GM21717 (cell line): ENCODE measurements around the gene TRIM50.
"Not testable (repeated sequence)": the region's sequence is repeated elsewhere in the genome, so short reads cannot be mapped to it uniquely, and the experiment has no call there.

Experiments used
- ATAC-seq: cut with Tn5 transposase; IDR thresholded peaks from one replicate; pipeline ENCODE4 v1.9.1; 2021; ENCODE audit warnings: mild to moderate bottlenecking, moderate library complexity; ENCODE audit not compliant: unreplicated experiment

The TRIM50 gene

DNA sequence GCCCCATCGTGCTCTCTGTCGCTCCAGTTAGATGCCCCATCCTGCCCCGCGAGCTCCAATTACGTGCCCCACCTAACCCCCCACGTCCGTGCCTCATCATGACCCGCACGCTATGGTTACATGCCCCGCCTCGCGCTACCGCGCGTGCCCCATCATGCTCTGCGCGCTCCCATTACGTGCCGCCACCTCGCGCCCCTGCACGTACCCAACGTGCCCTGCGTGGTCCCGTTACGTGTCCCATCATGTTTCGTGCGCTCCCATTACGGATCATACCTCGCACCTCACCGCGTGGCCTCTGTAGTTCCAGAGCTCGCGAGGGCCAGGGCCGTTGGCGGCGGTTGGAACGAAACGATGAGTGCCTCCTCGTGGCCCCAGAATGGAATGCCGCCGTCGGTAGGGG, at the start of gene TRIM50, which contains the start of gene FKBP6:
TRIM50 (minus strand) TSS at position 161 of the 400 bp plus-strand sequence. CDS start 3,295 bp downstream, outside the sequence.
FKBP6 (plus strand) TSS at position 240 of the 400 bp plus-strand sequence. CDS start 268 bp downstream, outside the sequence.
- not testable (repeated sequence) for ATAC-seq

GRCh38 chr7:73376671-73377412, 49.0 kb upstream of the TRIM50 start:
- no peak for ATAC-seq

DNA sequence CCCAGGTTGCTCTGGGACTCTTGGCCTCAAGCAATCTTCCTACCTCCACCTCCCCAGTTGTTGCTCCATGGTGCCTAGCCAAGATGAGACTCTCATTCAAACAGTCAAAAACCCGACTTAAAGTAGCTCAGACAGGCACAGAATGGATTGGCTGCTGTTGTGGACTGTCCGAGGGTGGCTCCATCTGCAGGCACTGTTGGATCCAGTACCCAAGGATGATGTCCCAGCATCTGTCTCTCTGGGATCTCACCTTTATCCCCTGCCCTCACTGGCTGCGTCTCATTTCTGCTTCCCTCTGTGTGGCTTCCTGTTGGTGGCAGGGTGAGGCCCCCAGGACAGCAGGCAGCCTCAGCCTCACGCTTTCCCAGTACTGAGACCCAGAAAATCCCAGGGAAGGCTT, 48.4 kb upstream of the TRIM50 start:
- ATAC-seq: not testable (repeated sequence)

DNA sequence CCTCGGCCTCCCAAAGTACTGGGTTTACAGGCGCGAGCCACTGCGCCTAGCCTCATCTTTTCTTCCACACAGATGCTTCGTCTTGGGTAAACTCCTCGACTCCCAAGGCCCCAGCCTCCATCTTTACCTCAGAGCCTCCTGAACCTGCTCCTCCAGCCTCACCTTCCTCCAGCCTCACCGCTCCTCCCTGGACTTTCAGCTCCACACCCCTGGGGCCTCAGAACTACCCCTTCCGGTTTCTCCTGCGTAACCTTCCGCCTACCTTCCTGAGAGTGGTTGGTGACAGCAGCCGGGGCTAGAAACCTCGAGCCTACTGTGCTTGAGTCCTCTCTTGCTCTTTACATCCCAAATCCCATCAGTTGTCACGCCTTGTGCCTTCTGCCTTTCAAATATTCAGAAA, 45.9 kb upstream of the TRIM50 start:
- ATAC-seq: no peak

- ATAC-seq: no peak
Observed at GRCh38 chr7:73369622-73370021, 41.7 kb upstream of the TRIM50 start.

DNA sequence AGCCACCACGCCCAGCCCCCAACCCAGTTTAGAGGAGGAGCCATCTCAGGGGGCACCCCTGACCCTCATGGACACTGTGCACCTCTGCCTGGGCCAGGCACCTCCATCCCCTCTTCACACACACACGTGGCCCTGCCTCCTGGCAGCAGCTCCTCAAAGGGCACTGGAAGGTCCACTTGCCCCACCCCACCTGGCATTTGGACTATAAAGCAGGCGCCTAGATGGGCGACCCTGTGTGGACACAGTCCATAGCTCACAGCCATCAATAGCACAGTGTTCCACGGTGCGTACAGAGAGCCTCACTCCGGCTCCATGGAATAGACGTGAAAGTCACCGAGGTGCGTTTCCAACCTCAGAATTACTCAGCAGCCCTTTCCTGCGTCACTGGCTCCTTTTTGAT, 41.1 kb upstream of the TRIM50 start:
- no peak for ATAC-seq

GRCh38 chr7:73366990-73367389, 39.1 kb upstream of the TRIM50 start:
- no peak for ATAC-seq

DNA sequence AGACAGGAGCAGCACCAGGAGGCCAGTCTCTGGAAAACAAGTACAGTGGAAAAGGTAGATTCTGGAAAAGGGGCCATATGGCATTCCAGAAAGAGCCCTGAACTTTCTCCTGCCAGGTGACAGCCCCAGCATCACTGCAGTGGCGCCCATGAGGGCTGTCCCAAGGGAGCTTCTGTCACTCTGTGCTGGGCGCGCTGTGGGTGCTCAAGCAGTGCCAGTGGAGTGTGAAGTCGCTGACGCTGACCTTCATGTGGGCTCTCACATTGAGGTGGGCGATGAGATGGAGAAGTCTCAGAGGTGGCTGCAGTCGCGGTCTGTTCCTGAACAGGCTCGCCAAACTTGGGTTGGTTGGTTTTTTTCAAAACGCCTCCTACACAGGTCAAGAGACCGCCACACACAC, 38.2 kb upstream of the TRIM50 start:
- ATAC-seq: no peak

DNA sequence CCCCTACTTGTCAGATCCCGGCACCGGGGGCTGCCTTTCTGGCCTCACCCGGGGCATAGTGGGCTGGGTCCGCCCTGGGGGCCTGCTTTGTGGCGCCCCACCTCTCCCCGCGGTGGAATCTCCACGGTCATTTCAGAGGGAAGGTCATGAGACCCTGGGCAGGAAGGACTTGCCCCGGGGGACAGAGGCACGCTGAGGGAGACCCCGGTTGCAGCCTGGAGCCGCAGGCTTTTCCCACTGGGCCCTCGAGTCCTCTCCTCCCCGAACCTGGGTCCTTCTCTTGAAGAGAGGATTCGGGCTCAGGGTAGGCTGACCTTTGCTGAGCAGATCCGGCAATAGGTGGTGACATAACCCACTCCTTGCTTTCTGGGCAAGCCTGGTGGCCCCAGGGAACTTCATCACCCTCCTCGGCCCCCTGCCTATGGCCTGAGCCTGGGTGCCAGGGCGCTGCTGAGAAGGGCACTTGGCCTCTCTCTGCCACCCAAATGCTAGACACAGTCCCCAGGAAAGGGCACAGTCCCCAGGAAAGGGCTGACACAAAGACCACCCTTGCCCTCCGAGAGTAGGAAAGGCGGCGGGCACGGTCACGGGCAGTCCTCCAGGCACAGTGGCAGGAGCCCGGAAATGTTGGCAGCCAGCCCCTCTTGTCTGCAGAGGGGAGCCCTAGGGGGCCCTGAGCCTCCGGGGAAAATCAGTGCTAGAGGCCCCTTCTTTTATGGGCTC, 36.3 kb upstream of the TRIM50 start:
- no peak for ATAC-seq

- ATAC-seq: no peak
Observed at GRCh38 chr7:73363225-73364005, 35.5 kb upstream of the TRIM50 start.

- ATAC-seq: not testable (repeated sequence)
Observed at GRCh38 chr7:73360590-73360989, 32.7 kb upstream of the TRIM50 start.

- ATAC-seq: no peak
Observed at GRCh38 chr7:73359746-73360375, 32.0 kb upstream of the TRIM50 start.

- ATAC-seq: no peak
Observed at GRCh38 chr7:73359306-73359705, 31.4 kb upstream of the TRIM50 start.

DNA sequence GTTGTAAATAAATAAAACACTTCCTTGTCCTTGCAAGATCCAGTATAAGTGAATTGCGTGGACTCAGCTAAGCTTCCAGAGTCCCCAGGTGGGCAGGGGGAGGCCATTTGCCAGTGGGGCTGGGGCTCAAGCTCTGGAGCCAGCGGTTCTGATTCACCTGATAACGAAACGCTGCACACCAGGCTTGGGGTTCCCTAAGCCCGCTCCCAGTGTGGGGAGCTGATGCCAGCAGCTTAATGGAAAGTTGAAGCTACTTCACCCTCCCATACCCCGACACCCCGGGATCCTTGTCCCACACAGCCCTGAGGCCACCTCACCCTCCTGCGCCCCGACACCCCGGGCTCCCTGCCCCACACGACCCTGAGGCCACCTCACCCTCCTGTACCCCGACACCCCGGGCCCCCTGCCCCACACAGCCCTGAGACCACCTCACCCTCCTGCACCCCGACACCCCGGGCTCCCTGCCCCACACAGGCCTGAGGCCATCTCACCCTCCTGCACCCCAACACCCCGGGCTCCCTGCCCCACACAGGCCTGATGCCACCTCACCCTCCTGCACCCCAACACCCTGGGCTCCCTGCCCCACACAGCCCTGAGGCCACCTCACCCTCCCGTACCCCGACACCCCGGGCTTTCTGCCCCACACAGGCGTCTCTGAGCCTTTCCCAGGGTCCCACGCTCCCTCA, 30.9 kb upstream of the TRIM50 start:
- no peak for ATAC-seq

- ATAC-seq: no peak
Observed at GRCh38 chr7:73356159-73356558, 28.3 kb upstream of the TRIM50 start.

DNA sequence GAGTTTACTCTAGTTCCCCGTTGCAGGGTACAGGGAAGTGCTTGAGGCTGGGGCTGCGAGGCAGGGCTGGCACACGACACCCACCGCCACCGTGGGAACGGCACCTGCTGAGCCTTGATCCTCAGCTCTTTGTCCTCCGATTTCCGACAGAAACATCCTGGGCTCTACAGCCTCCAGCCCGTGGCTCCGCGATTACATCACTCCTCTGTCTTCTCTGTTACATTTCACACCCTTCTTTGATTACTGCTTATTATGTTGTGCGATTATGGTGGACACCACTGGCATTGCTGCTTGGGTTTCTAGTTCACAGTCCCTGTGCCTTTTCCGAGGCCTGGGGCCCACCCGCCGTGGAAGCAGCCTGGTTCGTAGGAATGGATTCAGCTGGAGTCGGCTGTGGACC, 26.9 kb upstream of the TRIM50 start:
- ATAC-seq: no peak

DNA sequence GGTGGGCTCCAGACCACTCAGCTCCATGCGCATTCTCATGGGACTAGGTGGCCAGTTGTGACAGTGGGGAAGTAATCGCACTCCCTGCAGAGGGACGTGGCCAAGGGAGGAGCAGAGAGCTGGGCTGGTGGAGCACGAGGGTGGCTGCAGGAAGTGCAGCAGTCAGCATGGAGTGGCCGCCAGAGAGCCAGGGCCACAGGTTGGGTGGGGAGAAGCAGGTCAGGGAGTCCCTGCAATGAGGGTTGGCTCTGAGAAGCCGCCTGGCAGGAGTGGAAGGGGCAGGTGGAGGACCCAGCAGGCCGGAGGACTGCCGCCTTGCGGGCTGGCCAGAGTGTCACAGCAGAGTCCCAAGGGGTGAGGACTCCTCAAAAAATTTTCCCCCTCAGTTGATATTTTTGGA, 26.3 kb upstream of the TRIM50 start:
- ATAC-seq: no peak

- no peak for ATAC-seq
Observed at GRCh38 chr7:73353243-73353642, 25.4 kb upstream of the TRIM50 start.

DNA sequence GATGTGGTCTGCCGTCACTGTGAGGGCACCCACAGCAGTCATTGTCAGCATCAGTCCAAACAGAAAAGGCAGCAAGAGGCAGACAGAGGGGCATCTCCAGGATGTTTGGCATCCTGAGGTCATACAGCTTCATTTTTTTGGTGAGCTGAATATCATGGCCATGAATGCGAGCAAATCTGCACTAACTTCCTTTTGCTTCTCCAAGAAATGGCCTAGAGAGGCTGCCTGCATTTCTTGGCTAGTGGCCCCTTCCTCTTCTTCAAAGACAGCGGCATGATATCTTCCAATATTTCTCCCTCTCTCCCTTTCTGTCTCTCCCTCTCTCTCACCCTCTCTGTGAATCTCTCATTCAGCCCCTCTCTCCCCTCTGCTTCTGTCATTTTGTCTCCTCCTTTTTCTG, 24.9 kb upstream of the TRIM50 start:
- no peak for ATAC-seq

DNA sequence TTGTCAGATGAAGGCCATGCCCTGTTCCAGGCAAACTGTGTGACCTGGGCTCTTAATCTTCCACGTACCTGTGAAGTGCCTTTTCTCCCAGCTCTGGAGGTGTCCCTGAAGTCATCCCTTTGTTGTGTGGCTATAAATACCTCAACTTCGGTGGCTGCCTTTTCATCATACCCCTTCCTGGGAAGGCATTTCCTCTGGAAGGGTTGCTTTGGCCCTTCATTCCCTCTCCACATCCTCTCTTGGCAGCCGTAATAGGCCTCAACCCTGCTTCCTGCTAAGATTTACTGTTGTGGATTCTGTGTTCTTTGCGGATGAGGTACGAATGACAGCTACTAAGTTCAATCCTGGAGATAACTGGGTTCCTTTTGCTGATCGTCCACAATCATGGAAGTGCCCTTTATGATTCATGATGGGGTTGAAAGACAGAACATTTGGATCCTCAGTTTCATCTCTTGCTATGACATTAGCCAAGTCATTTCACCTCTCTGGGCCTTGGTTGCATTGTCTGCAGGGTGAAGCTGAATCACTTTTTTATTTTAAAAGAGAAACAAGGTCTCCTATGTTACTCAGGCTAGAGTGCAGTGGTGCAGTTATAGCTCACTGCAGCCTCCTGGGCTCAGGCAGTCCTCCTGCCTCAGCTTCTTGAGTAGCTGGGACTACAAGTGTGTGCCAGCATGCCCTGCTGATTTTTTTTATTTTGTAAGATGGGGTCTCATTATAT, 23.7 kb upstream of the TRIM50 start:
- ATAC-seq: no peak
